ENCODE results near the gene SKAP1. TPM values are rescaled to one million over a fixed set of nuclear protein-coding genes. Genes with fewer than 3 reads are reported as not detected.

Gene SKAP1
- total RNA-seq, 1 donor from 2014 or later, result 0.49 TPM

- DNase-seq (ENCODE audit: low read depth, low spot score), result no peak
- TF ChIP-seq, protein P1, sequence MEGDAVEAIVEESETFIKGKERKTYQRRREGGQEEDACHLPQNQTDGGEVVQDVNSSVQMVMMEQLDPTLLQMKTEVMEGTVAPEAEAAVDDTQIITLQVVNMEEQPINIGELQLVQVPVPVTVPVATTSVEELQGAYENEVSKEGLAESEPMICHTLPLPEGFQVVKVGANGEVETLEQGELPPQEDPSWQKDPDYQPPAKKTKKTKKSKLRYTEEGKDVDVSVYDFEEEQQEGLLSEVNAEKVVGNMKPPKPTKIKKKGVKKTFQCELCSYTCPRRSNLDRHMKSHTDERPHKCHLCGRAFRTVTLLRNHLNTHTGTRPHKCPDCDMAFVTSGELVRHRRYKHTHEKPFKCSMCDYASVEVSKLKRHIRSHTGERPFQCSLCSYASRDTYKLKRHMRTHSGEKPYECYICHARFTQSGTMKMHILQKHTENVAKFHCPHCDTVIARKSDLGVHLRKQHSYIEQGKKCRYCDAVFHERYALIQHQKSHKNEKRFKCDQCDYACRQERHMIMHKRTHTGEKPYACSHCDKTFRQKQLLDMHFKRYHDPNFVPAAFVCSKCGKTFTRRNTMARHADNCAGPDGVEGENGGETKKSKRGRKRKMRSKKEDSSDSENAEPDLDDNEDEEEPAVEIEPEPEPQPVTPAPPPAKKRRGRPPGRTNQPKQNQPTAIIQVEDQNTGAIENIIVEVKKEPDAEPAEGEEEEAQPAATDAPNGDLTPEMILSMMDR (conservative IDR thresholded peaks at IDR 0.05), result no peak
- Mint-ChIP-seq H3K36me3 (ENCODE audit: low read depth) (no peaks in the 10 kb centered on the region), H3K4me3 (no peak overlapping the region), H3K9me3 (no peaks in the 10 kb centered on the region), H3K27ac (ENCODE audit: unreplicated experiment) (no peak overlapping the region), H3K4me1 (peaks cover 10% of the 10 kb centered on the region), H3K27me3 (ENCODE audit: low read depth) (peaks cover 48% of the 10 kb centered on the region)
Observed at GRCh38 chr17:48162306-48162934, 267.6 kb downstream of the SKAP1 start.

GRCh38 chr17:48161127-48161905, 268.7 kb downstream of the SKAP1 start:
- H3K36me3 Mint-ChIP-seq (ENCODE audit: low read depth), result no peaks in the 10 kb centered on the region

GRCh38 chr17:48160177-48161081, 269.6 kb downstream of the SKAP1 start:
- Mint-ChIP-seq H3K4me1 (peaks cover 19% of the 10 kb centered on the region), H3K36me3 (ENCODE audit: low read depth) (no peaks in the 10 kb centered on the region), H3K9me3 (no peaks in the 10 kb centered on the region), H3K27ac (ENCODE audit: unreplicated experiment) (no peak overlapping the region), H3K27me3 (ENCODE audit: low read depth) (peaks cover 42% of the 10 kb centered on the region), H3K4me3 (no peak overlapping the region)
- DNase-seq (ENCODE audit: low read depth, low spot score), result no peak
- TF ChIP-seq, protein P1 (conservative IDR thresholded peaks at IDR 0.05), result no peak

More at GRCh38 chr17:48161127-48161905, 268.7 kb downstream of the SKAP1 start:
- peaks cover 14% of the 10 kb centered on the region for H3K4me1 Mint-ChIP-seq
- TF ChIP-seq, protein P1 (conservative IDR thresholded peaks at IDR 0.05), result no peak
- no peak overlapping the region for H3K27ac Mint-ChIP-seq (ENCODE audit: unreplicated experiment)
- H3K9me3 Mint-ChIP-seq, result no peaks in the 10 kb centered on the region
- no peak for DNase-seq (ENCODE audit: low read depth, low spot score)
- peaks cover 42% of the 10 kb centered on the region for H3K27me3 Mint-ChIP-seq (ENCODE audit: low read depth)
- H3K4me3 Mint-ChIP-seq, result no peak overlapping the region

- no peak for DNase-seq (ENCODE audit: low read depth, low spot score)
- Mint-ChIP-seq H3K9me3 (no peaks in the 10 kb centered on the region), H3K27ac (ENCODE audit: unreplicated experiment) (no peak overlapping the region), H3K27me3 (ENCODE audit: low read depth) (peaks cover 36% of the 10 kb centered on the region), H3K4me3 (no peak overlapping the region), H3K4me1 (peaks cover 19% of the 10 kb centered on the region), H3K36me3 (ENCODE audit: low read depth) (no peaks in the 10 kb centered on the region)
- TF ChIP-seq, protein P1 (conservative IDR thresholded peaks at IDR 0.05), result no peak
Observed at GRCh38 chr17:48159232-48159631, 270.8 kb downstream of the SKAP1 start.

GRCh38 chr17:48155889-48156611, 274.0 kb downstream of the SKAP1 start:
- peaks cover 19% of the 10 kb centered on the region for H3K4me1 Mint-ChIP-seq
- no peak overlapping the region for H3K4me3 Mint-ChIP-seq
- no peak for DNase-seq (ENCODE audit: low read depth, low spot score)
- no peaks in the 10 kb centered on the region for H3K9me3 Mint-ChIP-seq
- peaks cover 53% of the 10 kb centered on the region for H3K27me3 Mint-ChIP-seq (ENCODE audit: low read depth)
- no peaks in the 10 kb centered on the region for H3K36me3 Mint-ChIP-seq (ENCODE audit: low read depth)
- no peak overlapping the region for H3K27ac Mint-ChIP-seq (ENCODE audit: unreplicated experiment)
- TF ChIP-seq, protein P1 (conservative IDR thresholded peaks at IDR 0.05), result no peak

Data from neural crest cell (in vitro differentiated cells).